Skeletal muscle tissue (tissue), 4 donors: ENCODE data around the gene RAB33B. TPM values are rescaled to one million over a fixed set of nuclear protein-coding genes. Genes with fewer than 3 reads are reported as not detected.

ENCODE experiments used
- H3K27ac ChIP-seq: one replicate; pipeline ENCODE4 v1.7.0; 2013; ENCODE audit warnings: mild to moderate bottlenecking, low read depth, low read length, inconsistent platforms
- H3K27me3 ChIP-seq, 3 donors: one replicate each; pipeline ENCODE4 v1.7.0; 2013; ENCODE audit warnings: low read length in 3 of 3; ENCODE audit not compliant: control insufficient read depth in 3 of 3, insufficient read depth in 3 of 3
- H3K36me3 ChIP-seq, 3 donors: one replicate each; pipeline ENCODE4 v1.7.0; 2013; ENCODE audit warnings: low read length in 3 of 3; ENCODE audit not compliant: control insufficient read depth in 3 of 3, insufficient read depth in 3 of 3
- H3K4me1 ChIP-seq, 3 donors: one replicate each; pipeline ENCODE4 v1.7.0; 2013; ENCODE audit warnings: low read length in 3 of 3, mild to moderate bottlenecking in 3 of 3; ENCODE audit not compliant: control insufficient read depth in 3 of 3, insufficient read depth in 3 of 3
- H3K4me3 ChIP-seq, 3 donors: one replicate each; pipeline ENCODE4 v1.7.0; 2013; ENCODE audit warnings: low read length in 3 of 3
- H3K9ac ChIP-seq, 3 donors: one replicate each; pipeline ENCODE4 v1.7.0; 2013; ENCODE audit warnings: low read length in 3 of 3, mild to moderate bottlenecking in 3 of 3, moderate library complexity in 2 of 3, low read depth in 1 of 3
- H3K9me3 ChIP-seq, 3 donors: one replicate each; pipeline ENCODE4 v1.7.0; 2013; ENCODE audit warnings: low read length in 3 of 3; ENCODE audit not compliant: control insufficient read depth in 3 of 3
- total RNA-seq: library from RNA; depleted of rRNA; stranded (reverse); fragments of >200 nt; gene quantifications from one replicate; pipeline ENCODE4 v1.2.3, GENCODE V29; 2014
- donor health status: Osteomylitis.

Gene RAB33B
- total RNA-seq, 1 donor from 2014 or later = 11.5 TPM

DNA sequence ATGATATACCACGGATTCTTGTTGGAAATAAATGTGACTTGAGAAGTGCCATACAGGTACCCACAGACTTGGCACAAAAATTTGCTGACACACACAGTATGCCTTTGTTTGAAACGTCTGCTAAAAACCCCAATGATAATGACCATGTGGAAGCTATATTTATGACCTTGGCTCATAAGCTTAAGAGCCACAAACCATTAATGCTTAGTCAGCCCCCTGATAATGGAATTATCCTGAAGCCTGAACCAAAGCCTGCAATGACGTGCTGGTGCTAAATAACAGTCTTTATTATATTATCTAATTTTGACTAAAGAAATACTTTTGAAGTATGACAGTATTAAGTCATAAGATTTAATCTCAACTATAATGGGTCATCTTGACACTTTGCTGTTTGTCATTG, 18.9 kb downstream of the RAB33B start:
- Histone ChIP-seq H3K27me3 (no peaks in the 10 kb centered on the region), H3K4me1 (no peaks in the 10 kb centered on the region), H3K4me3 (no peak overlapping the region), H3K9ac (no peak overlapping the region), H3K36me3 (peaks cover 3 to 12% (median 11%) of the 10 kb centered on the region in 3 donors), H3K27ac (no peak overlapping the region), H3K9me3 (no peaks in the 10 kb centered on the region)

DNA sequence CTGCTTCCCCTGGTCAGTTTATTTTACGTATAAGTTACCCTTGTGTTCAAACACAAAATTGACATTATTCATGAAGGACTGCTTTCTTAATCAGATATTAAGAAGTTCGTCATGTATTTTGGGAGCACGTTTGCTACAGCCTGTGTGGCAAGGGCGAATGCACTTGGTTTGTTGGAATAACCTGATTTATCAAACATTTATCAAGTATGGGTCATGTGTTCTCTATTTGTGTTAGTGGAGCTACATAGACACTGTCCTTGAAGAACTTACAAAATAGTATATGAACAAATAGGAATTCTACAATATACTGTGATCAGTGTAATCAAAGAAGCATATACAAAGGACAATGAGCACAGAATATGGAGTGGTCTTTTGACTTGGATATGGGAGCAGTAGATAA, 22.4 kb downstream of the RAB33B start:
- no peaks in the 10 kb centered on the region for H3K4me1 ChIP-seq
- peaks cover 3 to 12% (median 11%) of the 10 kb centered on the region in 3 donors for H3K36me3 ChIP-seq
- no peaks in the 10 kb centered on the region for H3K27me3 ChIP-seq
- no peak overlapping the region for H3K4me3 ChIP-seq
- no peak overlapping the region for H3K9ac ChIP-seq
- H3K27ac ChIP-seq = no peak overlapping the region
- H3K9me3 ChIP-seq = no peaks in the 10 kb centered on the region

DNA sequence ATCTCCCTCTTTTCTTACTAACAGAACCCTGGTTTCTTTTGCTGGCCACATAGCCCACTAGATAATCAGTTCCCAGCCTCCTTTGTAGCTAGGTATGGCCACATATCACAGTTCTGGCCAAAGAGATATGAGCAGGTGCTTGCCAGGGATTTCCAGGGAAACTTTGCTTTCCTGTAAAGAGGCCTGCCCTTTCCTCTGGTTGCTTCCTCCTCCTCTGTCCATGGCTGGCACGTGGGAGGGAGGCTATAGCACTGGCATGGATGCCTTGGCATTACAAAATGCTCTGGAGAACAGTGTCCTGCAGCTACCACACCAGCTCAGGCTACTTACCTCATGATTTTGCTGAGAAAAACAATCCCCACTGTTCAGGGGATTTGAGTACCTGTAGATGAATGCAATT, 27.5 kb downstream of the RAB33B start:
- no peaks in the 10 kb centered on the region for H3K4me1 ChIP-seq
- no peak overlapping the region for H3K4me3 ChIP-seq
- H3K27ac ChIP-seq = no peak overlapping the region

DNA sequence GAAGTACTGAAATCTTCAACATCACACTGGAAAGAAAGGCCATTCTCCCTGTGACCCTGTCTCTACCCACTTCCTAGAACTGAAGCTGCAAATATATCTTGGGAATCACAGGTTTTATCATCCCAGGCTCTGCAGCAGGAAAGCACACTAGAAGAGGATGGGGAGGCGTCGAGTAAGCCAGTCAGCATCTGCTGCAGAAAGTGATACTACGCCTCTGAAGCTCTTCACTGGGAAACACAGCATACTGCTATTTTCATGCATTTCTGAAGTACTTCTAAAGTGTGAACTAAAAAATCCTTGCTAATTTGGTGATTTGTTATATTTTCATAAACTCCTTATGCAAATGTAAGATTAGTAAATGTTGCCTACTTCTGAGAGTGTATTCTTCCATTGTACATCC, 29.1 kb downstream of the RAB33B start:
- Histone ChIP-seq H3K27ac (no peak overlapping the region), H3K9me3 (no peaks in the 10 kb centered on the region), H3K9ac (no peak overlapping the region), H3K4me1 (no peaks in the 10 kb centered on the region), H3K27me3 (no peaks in the 10 kb centered on the region), H3K36me3 (no peaks in the 10 kb centered on the region), H3K4me3 (no peak overlapping the region)

More for the DNA sequence above, 27.5 kb downstream of the RAB33B start:
- Histone ChIP-seq H3K9me3 (no peaks in the 10 kb centered on the region), H3K27me3 (no peaks in the 10 kb centered on the region), H3K36me3 (no peaks in the 10 kb centered on the region), H3K9ac (no peak overlapping the region)

DNA sequence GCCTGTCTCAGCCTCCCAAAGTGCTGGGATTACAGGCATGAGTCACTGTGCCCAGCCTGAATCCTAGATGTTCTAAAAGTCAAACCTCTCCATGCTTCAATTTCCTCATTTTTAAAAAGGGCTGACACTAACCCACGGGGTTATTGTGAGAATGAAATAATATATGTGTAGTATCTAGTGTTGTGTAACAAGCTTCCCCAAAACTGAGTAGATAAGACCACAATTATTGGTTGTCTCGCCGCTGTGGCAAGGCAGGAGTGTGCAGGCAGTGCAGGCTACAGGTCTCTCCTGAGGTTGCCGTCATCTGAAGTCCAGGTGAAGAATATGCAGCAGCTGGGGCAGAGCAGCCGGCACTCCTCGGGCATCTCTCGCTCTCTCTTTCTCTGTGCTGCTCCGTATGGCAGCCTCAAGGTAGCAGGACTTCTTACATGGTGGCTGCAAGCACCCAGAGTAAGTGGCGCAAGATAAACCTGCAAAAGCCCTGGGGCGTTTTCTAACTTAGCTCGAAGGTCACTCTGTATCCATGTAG, 30.9 kb downstream of the RAB33B start:
- Histone ChIP-seq H3K4me1 (no peaks in the 10 kb centered on the region), H3K27ac (no peak overlapping the region), H3K4me3 (no peak overlapping the region), H3K9me3 (no peaks in the 10 kb centered on the region), H3K36me3 (no peaks in the 10 kb centered on the region), H3K27me3 (no peaks in the 10 kb centered on the region), H3K9ac (no peak overlapping the region)

DNA sequence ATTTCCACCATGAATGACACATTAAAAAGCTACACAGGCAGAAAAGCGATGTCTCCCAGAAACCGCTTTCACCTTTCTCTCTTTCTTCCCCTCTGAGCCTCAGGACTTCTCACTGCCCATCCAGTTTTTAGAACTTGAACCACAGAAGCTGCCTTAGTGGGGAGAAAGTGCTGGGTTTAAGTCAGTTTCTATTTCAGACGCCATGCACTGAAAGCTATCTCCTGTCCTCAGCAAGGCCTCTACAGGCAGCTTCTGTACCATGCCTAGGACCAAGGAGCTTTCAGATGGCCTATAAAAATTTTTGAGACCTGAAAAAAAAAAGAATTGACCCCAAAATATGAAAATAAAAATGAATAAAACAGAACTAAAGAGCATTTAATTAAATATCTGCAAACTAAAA, 34.5 kb downstream of the RAB33B start:
- Histone ChIP-seq H3K4me1 (peaks cover 0 to 2% (median 0%) of the 10 kb centered on the region in 3 donors), H3K36me3 (no peaks in the 10 kb centered on the region), H3K4me3 (no peak overlapping the region), H3K27ac (no peak overlapping the region), H3K9me3 (no peaks in the 10 kb centered on the region), H3K27me3 (no peaks in the 10 kb centered on the region), H3K9ac (no peak overlapping the region)

DNA sequence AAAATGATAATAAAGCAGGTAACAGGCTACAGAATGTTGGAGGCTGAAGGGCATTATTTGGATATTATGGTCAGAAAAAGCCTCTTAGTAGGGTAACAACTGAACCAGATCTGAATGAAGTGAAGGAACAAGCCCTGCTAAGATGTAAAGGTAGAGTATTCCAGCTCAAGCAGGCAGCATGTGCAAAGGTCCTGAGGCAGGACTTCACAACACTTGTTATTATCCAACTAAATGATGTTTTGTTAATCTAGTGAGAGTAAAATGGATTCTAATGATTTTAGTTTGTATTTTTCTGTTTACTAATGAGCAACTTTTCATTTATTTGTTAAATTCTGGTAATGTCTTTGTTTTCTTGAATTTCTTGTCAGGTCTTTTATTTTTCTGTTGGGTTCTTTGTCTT, 35.7 kb downstream of the RAB33B start:
- Histone ChIP-seq H3K9ac (no peak overlapping the region), H3K9me3 (no peaks in the 10 kb centered on the region), H3K27ac (no peak overlapping the region), H3K4me1 (peaks cover 0 to 2% (median 0%) of the 10 kb centered on the region in 3 donors), H3K36me3 (no peaks in the 10 kb centered on the region), H3K27me3 (no peaks in the 10 kb centered on the region), H3K4me3 (no peak overlapping the region)

DNA sequence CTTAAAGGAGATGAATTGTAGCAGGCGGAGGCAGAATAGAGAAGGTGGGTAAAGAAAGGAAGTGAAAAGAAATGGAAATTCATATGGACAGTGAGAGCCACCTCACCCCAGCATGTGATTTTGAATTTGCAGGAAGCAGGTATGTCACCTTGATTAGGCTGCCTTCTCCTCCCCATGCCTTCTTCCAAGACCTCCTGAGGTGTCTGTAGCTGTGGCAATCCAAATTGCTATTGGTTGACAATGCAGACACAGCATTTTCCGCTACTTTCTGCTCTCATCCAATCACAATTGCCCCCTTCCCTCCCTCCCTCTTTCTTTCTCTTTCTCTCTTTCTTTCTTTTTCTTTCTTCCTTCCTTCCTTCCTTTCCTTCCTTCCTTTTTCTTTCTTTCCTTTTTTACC, 38.5 kb downstream of the RAB33B start:
- no peak overlapping the region for H3K9ac ChIP-seq
- no peaks in the 10 kb centered on the region for H3K9me3 ChIP-seq
- H3K4me1 ChIP-seq = peaks cover 0 to 2% (median 0%) of the 10 kb centered on the region in 3 donors
- H3K27ac ChIP-seq = no peak overlapping the region
- H3K36me3 ChIP-seq = no peaks in the 10 kb centered on the region
- no peak overlapping the region for H3K4me3 ChIP-seq
- H3K27me3 ChIP-seq = no peaks in the 10 kb centered on the region

DNA sequence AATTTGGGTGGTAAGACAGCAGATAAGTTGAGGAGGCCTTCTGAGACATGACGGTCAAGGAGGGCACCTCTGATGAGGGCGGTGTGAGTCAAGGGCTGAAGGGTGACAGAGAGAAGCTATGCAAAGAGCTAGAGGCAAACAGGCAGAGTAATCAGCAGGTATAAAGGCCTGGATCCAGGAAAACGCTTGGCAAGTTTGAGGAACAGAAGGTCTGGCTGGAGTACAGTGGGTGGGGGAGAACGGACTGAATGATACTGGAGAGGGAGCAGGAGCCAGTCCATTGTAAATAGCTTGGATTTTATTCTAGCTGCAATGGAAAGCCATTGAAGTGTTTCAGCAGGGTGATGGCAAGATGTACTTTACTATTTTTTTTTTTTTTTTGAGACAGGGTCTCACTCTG, 39.3 kb downstream of the RAB33B start:
- Histone ChIP-seq H3K27ac (no peak overlapping the region), H3K4me3 (no peak overlapping the region), H3K9ac (peak overlapping the region in 1 of 3 donors; percentile 18), H3K9me3 (no peaks in the 10 kb centered on the region), H3K4me1 (peaks cover 0 to 8% (median 3%) of the 10 kb centered on the region in 3 donors), H3K36me3 (no peaks in the 10 kb centered on the region), H3K27me3 (no peaks in the 10 kb centered on the region)

DNA sequence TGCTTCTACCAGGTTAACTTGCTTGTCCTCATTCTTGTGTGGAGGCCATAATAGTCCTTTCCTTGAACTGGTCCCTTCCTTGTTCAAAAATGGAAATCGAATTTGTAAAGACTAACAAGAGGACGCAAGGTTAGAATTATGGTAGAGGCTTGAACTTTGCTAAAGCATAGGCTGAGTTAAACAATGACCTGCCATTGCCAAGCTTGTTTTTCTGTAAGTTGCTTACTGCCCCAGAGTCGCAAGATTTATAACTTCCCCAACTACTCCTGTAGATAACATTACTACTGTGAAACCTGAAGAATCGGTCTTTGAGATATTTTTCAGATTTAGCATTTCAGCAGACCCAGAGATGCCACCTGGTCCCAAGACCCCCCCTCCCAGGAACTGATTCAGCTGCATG, 45.3 kb downstream of the RAB33B start:
- H3K9ac ChIP-seq = no peak overlapping the region
- H3K4me3 ChIP-seq = no peak overlapping the region
- no peaks in the 10 kb centered on the region for H3K27me3 ChIP-seq
- peaks cover 0 to 4% (median 0%) of the 10 kb centered on the region in 3 donors for H3K36me3 ChIP-seq
- no peak overlapping the region for H3K27ac ChIP-seq
- no peaks in the 10 kb centered on the region for H3K9me3 ChIP-seq
- peaks cover 4 to 8% (median 5%) of the 10 kb centered on the region in 3 donors for H3K4me1 ChIP-seq
